DOHH2 (cell line): Measurements from ENCODE around the gene SLC43A2.

ENCODE experiments used
- CTCF ChIP-seq: fragments of 200-600 bp; sonication (generic); IDR thresholded peaks from one replicate; pipeline ENCODE4 v1.5.1; 2014; ENCODE audit warnings: antibody characterized with exemption, mild to moderate bottlenecking, low read depth, low read length; ENCODE audit not compliant: poor library complexity, severe bottlenecking
- EZH2phosphoT487 ChIP-seq: fragments of 200-600 bp; sonication (generic); IDR thresholded peaks from 2 replicates; pipeline ENCODE4 v1.6.1; 2017; ENCODE audit warnings: borderline replicate concordance, mild to moderate bottlenecking, antibody characterized with exemption, low read length, moderate library complexity, mixed read lengths

DNA sequence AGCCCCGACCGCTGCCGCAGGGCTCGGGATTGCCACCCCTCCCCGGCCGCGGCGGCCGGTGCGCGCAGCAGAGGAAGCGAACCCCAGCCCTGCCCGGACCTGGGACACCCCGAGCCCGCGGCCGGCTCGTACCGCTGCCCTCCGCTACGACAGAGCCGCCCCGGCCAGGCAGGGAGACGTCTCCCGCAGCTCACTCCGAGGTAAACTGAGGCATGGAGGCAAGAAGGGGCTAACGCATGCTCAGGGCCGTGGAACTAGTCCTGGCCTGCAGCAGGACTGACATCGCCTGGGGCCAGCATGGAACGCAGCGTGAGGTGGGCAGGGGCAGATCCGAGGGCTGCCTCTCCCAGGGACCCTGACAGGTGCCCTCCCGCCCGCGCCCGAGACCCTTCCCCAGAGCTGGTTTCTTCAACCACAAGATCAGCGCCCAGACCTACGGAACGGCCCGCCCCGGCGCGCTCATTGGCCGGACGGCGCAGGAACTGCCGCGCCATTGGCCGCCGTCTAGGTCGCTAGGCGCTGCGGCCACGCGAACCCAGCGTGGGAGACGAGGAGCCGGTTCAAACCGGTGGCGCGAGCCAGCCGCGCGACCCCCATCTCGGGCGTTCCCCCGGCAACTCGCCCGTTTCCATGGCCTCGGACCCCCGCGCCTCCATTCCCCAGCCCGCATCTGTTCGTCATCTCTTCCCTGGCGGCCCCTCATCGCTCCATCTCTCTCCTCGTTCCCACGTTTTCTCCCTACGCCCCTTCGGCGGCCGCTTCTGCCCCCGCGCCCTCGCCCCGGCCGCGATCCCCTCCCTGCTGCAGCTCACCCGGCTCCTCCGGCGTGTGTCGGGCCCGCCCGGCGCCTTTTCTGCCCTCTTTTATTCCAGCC, at the start of gene SLC43A2:
- TF ChIP-seq CTCF (no peak), EZH2phosphoT487 (no peak)
